Fibroblast of lung (primary cell): Measurements from ENCODE around the gene SLC6A7. TPM values are rescaled to one million over a fixed set of nuclear protein-coding genes. Genes with fewer than 3 reads are reported as not detected.

Source experiments
- DNase-seq, 2 donors: peaks; one replicate each; pipeline versions ENCODE4 v3.0.0 to v3.0.0-alpha.2; 2010; ENCODE audit warnings: low read depth in 2 of 2
- H2AFZ ChIP-seq: 2 replicates; pipeline ENCODE4 v1.5.1; 2012; ENCODE audit warnings: low read length, control low read depth, inconsistent platforms
- H3K27ac ChIP-seq: 2 replicates; pipeline ENCODE4 v1.5.1; 2011; ENCODE audit warnings: low read length, control low read depth; ENCODE audit not compliant: insufficient read depth
- H3K27me3 ChIP-seq: 2 replicates; pipeline ENCODE4 v1.5.1; 2011; ENCODE audit warnings: mild to moderate bottlenecking, low read length; ENCODE audit not compliant: control insufficient read depth, insufficient read depth
- H3K36me3 ChIP-seq: 2 replicates; pipeline ENCODE4 v1.5.1; 2011; ENCODE audit warnings: low read length; ENCODE audit not compliant: control insufficient read depth, insufficient read depth
- H3K4me1 ChIP-seq: 2 replicates; pipeline ENCODE4 v1.5.1; 2011; ENCODE audit warnings: low read length; ENCODE audit not compliant: control insufficient read depth, insufficient read depth; ENCODE audit errors: extremely low read depth
- H3K4me2 ChIP-seq: 2 replicates; pipeline ENCODE4 v1.5.1; 2011; ENCODE audit warnings: low read length, control low read depth; ENCODE audit not compliant: insufficient read depth; ENCODE audit errors: extremely low read depth
- H3K4me3 ChIP-seq, 4 experiments: fragments of 200-600 bp in 1 of 4; sonication (generic) in 1 of 4; replicated peaks in 1 of 4; 2 replicates each; pipeline ENCODE4 v1.5.1; 2011 to 2016; ENCODE audit warnings: low read length in 4 of 4, low read depth in 3 of 4, mild to moderate bottlenecking in 3 of 4, control low read depth in 2 of 4, inconsistent platforms in 1 of 4, mixed read lengths in 1 of 4; ENCODE audit not compliant: insufficient read depth in 1 of 4; ENCODE audit errors: control extremely low read depth in 1 of 4
- H3K79me2 ChIP-seq: 2 replicates; pipeline ENCODE4 v1.5.1; 2012; ENCODE audit warnings: mild to moderate bottlenecking, low read length, inconsistent platforms; ENCODE audit not compliant: control insufficient read depth, insufficient read depth
- H3K9ac ChIP-seq: 2 replicates; pipeline ENCODE4 v1.5.1; 2011; ENCODE audit warnings: mild to moderate bottlenecking, low read length, control low read depth; ENCODE audit not compliant: insufficient read depth
- H3K9me3 ChIP-seq: 2 replicates; pipeline ENCODE4 v1.5.1; 2012; ENCODE audit warnings: low read depth, low read length; ENCODE audit not compliant: control insufficient read depth, insufficient read depth
- H4K20me1 ChIP-seq: 2 replicates; pipeline ENCODE4 v1.5.1; 2011; ENCODE audit warnings: low read length; ENCODE audit not compliant: control insufficient read depth, insufficient read depth; ENCODE audit errors: extremely low read depth
- CTCF ChIP-seq, 2 donors: IDR thresholded peaks in 1 of 2; conservative IDR thresholded peaks in 1 of 2; 1 replicate in 1 of 2; 2 replicates in 1 of 2; pipeline ENCODE4 v1.5.1; 2011 to 2012; ENCODE audit warnings: low read length in 2 of 2, control low read depth in 1 of 2, inconsistent platforms in 1 of 2, low read depth in 1 of 2, mild to moderate bottlenecking in 1 of 2
- EZH2 ChIP-seq: IDR thresholded peaks from 2 replicates; pipeline ENCODE4 v1.5.1; 2012; ENCODE audit warnings: low read length, control low read depth, mild to moderate bottlenecking; ENCODE audit errors: missing control alignments
- polyA plus RNA-seq, 2 donors: library from polyadenylated mRNA; depleted of rRNA in 1 of 2; stranded (reverse) in 1 of 2; unstranded in 1 of 2; fragments of >200 nt; gene quantifications; 2 replicates each; pipeline ENCODE4 v1.2.1, GENCODE V29; 2011 to 2012; ENCODE audit warnings: missing spikeins in 1 of 2
- total RNA-seq: library from RNA; depleted of rRNA; stranded (reverse); fragments of >200 nt; gene quantifications from 2 replicates; pipeline ENCODE4 v1.2.1, GENCODE V29; 2014

SLC6A7 gene
- total and polyA plus RNA-seq, 2 donors (not counting 1 experiment from before 2014, with no cell fraction given) = 0.02 TPM; not detected in 1

GRCh38 chr5:150252489-150252888, 62.6 kb downstream of the SLC6A7 start:
- no peaks in the 10 kb centered on the region for H4K20me1 ChIP-seq
- H2AFZ ChIP-seq = no peak overlapping the region
- no peak overlapping the region for H3K9ac ChIP-seq
- no peak for DNase-seq
- H3K4me2 ChIP-seq = no peak overlapping the region
- peaks cover 2% of the 10 kb centered on the region for H3K27me3 ChIP-seq
- H3K4me3 ChIP-seq = no peak overlapping the region
- no peaks in the 10 kb centered on the region for H3K36me3 ChIP-seq
- no peaks in the 10 kb centered on the region for H3K4me1 ChIP-seq
- no peaks in the 10 kb centered on the region for H3K9me3 ChIP-seq
- no peak overlapping the region for H3K27ac ChIP-seq
- H3K79me2 ChIP-seq = no peaks in the 10 kb centered on the region
- no peak for TF ChIP-seq EZH2
- no peak for TF ChIP-seq CTCF (conservative IDR thresholded peaks at IDR 0.05 in 1 of 2, IDR thresholded peaks at IDR 0.05 in 1 of 2; ENCODE audit: low read depth in 1 of 2, low read length in 2 of 2)

- TF ChIP-seq CTCF (conservative IDR thresholded peaks at IDR 0.05 in 1 of 2, IDR thresholded peaks at IDR 0.05 in 1 of 2; ENCODE audit: low read depth in 1 of 2, low read length in 2 of 2) = no peak
These were observed 63.8 kb downstream of the SLC6A7 start for GRCh38 chr5:150253416-150254208.

GRCh38 chr5:150254363-150254762, 64.5 kb downstream of the SLC6A7 start:
- Histone ChIP-seq H3K4me1 (no peaks in the 10 kb centered on the region), H3K4me3 (no peak overlapping the region), H2AFZ (no peak overlapping the region), H3K9ac (no peak overlapping the region), H4K20me1 (no peaks in the 10 kb centered on the region), H3K4me2 (no peak overlapping the region), H3K9me3 (no peaks in the 10 kb centered on the region), H3K27me3 (peaks cover 2% of the 10 kb centered on the region), H3K79me2 (no peaks in the 10 kb centered on the region), H3K36me3 (no peaks in the 10 kb centered on the region), H3K27ac (no peak overlapping the region)
- DNase-seq = no peak
- TF ChIP-seq CTCF (conservative IDR thresholded peaks at IDR 0.05 in 1 of 2, IDR thresholded peaks at IDR 0.05 in 1 of 2; ENCODE audit: low read depth in 1 of 2, low read length in 2 of 2) (no peak), EZH2 (no peak)

More at GRCh38 chr5:150253416-150254208, 63.8 kb downstream of the SLC6A7 start:
- Histone ChIP-seq H3K27me3 (peaks cover 2% of the 10 kb centered on the region), H3K79me2 (no peaks in the 10 kb centered on the region), H2AFZ (no peak overlapping the region), H4K20me1 (no peaks in the 10 kb centered on the region), H3K27ac (no peak overlapping the region), H3K4me3 (no peak overlapping the region), H3K36me3 (no peaks in the 10 kb centered on the region), H3K4me1 (no peaks in the 10 kb centered on the region), H3K9me3 (no peaks in the 10 kb centered on the region), H3K4me2 (no peak overlapping the region), H3K9ac (no peak overlapping the region)
- DNase-seq = no peak
